LNCaP clone FGC (cell line): ENCODE data around the gene PGRMC2.

Source experiments
- DNase-seq: peaks from one replicate; pipeline ENCODE4 v3.0.0-alpha.2; 2011; ENCODE audit warnings: low read depth
- H3K4me3 ChIP-seq: 2 replicates; pipeline ENCODE4 v1.5.1; 2011; ENCODE audit warnings: mild to moderate bottlenecking, low read depth, low read length, control low read depth
- CTCF ChIP-seq: IDR thresholded peaks from 2 replicates; pipeline ENCODE4 v1.5.1; 2012; ENCODE audit warnings: mild to moderate bottlenecking; ENCODE audit not compliant: control insufficient read depth, insufficient read depth; ENCODE audit errors: extremely low read depth

Gene PGRMC2

GRCh38 chr4:128241425-128241913 lies 46.1 kb downstream of the PGRMC2 start:
- no peak for TF ChIP-seq CTCF
- DNase-seq = no peak
- no peak overlapping the region for H3K4me3 ChIP-seq

GRCh38 chr4:128241019-128241418 lies 46.6 kb downstream of the PGRMC2 start:
- no peak for DNase-seq
- no peak for TF ChIP-seq CTCF
- no peak overlapping the region for H3K4me3 ChIP-seq

GRCh38 chr4:128234836-128235235 lies 52.8 kb downstream of the PGRMC2 start:
- DNase-seq = no peak

GRCh38 chr4:128232719-128233118 lies 54.9 kb downstream of the PGRMC2 start:
- DNase-seq = no peak
- H3K4me3 ChIP-seq = no peak overlapping the region
- TF ChIP-seq CTCF = no peak

More at GRCh38 chr4:128234836-128235235, 52.8 kb downstream of the PGRMC2 start:
- no peak for TF ChIP-seq CTCF
- H3K4me3 ChIP-seq = no peak overlapping the region

- TF ChIP-seq CTCF = no peak
- no peak for DNase-seq
- H3K4me3 ChIP-seq = no peak overlapping the region
These were observed 58.5 kb downstream of the PGRMC2 start for GRCh38 chr4:128228845-128229795.

- TF ChIP-seq CTCF = no peak
- H3K4me3 ChIP-seq = 0 out of 2 replicates have a peak overlapping the region, but pooled peaks have one; percentile 8
- DNase-seq = peak; percentile 87
These were observed 59.5 kb downstream of the PGRMC2 start for GRCh38 chr4:128227991-128228571.
